ENCODE measurements around the gene ACER2.
"Not testable (repeated sequence)": the region's sequence is repeated elsewhere in the genome, so short reads cannot be mapped to it uniquely, and the experiment has no call there.

ACER2 gene

DNA sequence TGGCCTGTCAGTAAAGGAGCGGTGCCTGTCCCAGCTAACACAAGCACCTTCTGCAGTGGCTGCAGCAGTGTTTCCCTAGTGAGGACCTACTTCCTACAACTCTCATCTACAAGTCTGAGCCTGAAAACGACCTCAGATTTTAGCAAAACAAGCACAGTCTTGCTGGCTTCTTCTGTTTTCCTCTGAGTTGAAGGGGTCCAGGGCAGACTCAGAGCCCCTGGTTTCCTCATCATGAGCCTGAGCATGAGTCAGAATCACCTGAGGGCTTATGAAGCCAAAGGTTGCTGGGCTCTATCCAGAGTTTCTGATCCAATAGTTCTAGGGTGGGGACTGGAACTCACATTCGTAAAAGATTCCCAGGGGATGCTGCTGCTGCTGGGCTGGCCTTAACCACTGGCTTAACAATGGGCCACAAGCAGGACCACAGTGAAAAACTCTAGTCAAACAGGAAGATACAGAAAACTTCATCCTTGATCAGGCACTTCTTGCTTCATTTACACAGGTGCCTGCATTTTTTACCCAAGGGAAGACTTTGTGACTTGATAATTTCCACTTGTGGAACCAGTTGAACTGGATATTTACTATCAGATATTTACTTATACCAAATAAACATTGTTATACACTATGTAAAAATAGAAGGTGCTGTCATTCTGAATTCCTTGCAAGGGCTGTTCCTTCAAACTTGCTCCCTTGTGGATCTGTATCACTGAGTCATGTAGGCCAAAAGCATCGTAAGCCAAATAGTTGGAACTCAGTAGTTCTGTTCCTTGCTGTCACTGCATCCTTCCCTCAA is 4.3 kb upstream of the ACER2 start:
- in situ Hi-C loops (cut with MboI; ENCODE audit: low pct_unique_long_range_greater_than_20kb, low sequenced_read_pairs) = no loop called here
- DNase-seq = no peak

DNA sequence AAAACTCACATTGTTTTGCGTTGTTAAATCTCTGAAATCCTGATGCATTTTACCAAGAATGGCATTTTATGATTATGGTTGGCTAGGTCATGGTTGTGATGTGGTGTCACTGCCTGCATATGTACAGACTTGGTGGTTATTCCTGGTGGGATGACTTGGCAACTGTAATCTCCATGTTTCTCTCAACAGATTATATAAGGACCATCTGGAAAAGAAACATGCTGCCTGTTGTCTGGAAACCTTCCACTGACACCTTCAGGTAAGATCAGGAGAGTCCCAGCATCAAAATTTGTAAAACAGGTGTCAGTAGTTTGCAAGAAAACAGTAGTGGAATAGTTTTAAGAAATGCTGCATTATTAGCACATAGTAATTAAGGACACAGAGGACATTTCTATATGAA is 3.0 kb upstream of the ACER2 start:
- in situ Hi-C loops (cut with MboI; ENCODE audit: low pct_unique_long_range_greater_than_20kb, low sequenced_read_pairs) = no loop called here
- DNase-seq = no peak

DNA sequence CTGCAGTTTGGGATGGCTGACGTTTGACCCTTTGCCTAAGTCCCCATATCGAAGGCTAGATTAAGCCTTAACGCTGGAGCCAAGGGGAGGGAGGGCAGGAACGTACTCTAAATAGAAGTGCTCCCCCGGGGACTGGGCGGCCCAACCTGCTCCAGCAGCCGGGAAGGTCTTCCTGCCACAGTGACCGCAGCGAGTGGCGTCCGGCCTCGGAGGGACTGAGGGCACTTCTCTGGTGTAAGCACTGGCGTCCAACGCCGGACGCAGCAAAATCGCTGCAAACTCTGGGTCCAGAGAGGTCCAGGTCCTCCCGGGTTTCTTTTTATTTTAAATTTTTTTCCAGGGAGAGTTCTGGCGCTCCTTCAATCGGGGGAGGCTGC is 505 bp upstream of the ACER2 start:
- DNase-seq = no peak
- in situ Hi-C loops (cut with MboI; ENCODE audit: low pct_unique_long_range_greater_than_20kb, low sequenced_read_pairs) = no loop called here

GRCh38 chr9:19409401-19410194 is 789 bp downstream of the ACER2 start:
- peak; percentile 57 for DNase-seq
- in situ Hi-C loops (cut with MboI; ENCODE audit: low pct_unique_long_range_greater_than_20kb, low sequenced_read_pairs) = no loop called here

DNA sequence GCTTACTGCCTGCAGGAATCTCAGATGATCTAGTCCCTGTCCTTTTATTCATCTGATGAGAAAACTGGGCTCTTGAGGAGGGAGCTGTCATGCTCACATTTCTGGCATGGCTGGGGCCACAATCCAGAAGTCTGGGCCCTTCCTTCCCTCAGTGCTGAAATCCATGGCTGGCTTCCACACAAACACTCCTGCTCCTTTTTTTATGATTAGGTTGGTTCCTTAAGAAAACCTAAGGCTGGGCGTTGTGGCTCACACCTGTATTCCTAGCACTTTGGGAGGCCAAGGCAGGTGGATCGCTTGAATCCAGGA is 1.3 kb downstream of the ACER2 start:
- in situ Hi-C loops (cut with MboI; ENCODE audit: low pct_unique_long_range_greater_than_20kb, low sequenced_read_pairs) = no loop called here
- DNase-seq = no peak

GRCh38 chr9:19410594-19410993 is 1.8 kb downstream of the ACER2 start:
- no peak for DNase-seq
- in situ Hi-C loops (cut with MboI; ENCODE audit: low pct_unique_long_range_greater_than_20kb, low sequenced_read_pairs) = no loop called here

- no peak for DNase-seq
- in situ Hi-C loops (cut with MboI; ENCODE audit: low pct_unique_long_range_greater_than_20kb, low sequenced_read_pairs) = no loop called here
Observed at GRCh38 chr9:19411316-19411715, 2.5 kb downstream of the ACER2 start.

DNA sequence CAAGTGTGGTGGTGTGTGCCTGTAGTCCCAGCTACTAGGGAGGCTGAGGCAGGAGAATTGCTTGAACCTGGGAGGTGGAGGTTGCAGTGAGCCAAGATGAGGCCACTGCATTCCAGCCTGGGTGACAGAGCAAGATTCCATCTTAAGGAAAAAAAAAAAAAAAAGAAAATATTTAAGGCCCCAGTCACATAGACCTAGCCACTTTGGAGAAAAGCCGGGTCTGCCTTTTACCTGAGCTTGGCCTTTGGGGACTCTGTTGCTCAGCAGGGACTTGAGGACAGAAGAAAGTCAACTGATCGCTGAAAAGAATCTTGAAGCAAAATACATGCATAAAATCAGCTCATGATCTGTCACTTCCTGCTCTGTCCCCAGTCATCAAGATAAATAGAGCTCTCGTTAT is 4.6 kb downstream of the ACER2 start:
- in situ Hi-C loops (cut with MboI; ENCODE audit: low pct_unique_long_range_greater_than_20kb, low sequenced_read_pairs); DNase-seq: not testable (repeated sequence)

GRCh38 chr9:19416143-19416542 is 7.3 kb downstream of the ACER2 start:
- DNase-seq = no peak
- in situ Hi-C loops (cut with MboI; ENCODE audit: low pct_unique_long_range_greater_than_20kb, low sequenced_read_pairs) = no loop called here

GRCh38 chr9:19420877-19421276 is 12.1 kb downstream of the ACER2 start:
- in situ Hi-C loops (cut with MboI; ENCODE audit: low pct_unique_long_range_greater_than_20kb, low sequenced_read_pairs) = no loop called here
- DNase-seq = no peak

DNA sequence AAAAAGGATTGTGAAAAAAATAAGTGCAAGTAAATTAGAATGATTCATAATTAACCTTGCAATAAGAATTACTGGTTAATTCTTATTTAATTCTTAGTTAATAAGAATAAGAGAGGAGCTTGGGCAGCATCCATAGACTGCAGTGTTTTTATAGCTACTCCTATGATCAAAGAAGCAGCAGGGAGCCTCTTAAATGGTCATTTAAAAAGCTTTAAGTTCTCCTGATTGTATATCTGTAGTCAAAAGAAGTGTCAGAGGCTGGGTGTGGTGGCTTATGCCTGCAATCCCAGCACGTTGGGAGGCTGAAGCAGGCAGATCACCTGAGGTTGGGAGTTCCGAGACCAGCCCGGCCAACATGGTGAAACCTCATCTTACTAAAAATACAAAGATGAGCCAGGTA is 14.4 kb downstream of the ACER2 start:
- in situ Hi-C loops (cut with MboI; ENCODE audit: low pct_unique_long_range_greater_than_20kb, low sequenced_read_pairs) = no loop called here
- no peak for DNase-seq

DNA sequence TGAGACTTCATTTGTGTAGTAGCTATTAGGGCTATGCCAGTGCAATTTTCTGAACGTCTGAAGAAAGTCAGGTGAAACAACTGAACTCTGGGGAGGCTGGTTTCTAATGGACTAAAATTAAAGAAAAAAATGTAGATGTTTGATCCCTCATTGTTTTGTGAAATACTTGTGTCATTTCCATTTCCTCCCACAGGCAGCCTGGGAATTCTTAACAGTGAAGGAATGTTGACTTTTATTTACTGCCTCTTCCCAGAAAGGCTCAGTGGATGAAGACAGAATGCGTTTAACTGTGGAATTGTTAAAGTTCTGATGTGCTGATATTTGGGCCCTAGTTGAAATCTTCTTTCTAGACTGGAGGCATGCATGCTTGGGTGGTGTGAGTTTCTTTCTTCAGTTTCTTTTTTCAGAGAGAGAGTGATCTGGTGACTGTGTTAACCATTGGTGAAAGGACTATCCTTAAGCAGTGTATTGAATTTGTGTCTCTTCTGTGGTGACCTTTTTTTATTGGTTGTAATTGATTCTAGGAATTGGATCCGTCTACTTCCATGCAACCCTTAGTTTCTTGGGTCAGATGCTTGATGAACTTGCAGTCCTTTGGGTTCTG is 15.5 kb downstream of the ACER2 start:
- DNase-seq = no peak
- in situ Hi-C loops (cut with MboI; ENCODE audit: low pct_unique_long_range_greater_than_20kb, low sequenced_read_pairs) = no loop called here

DNA sequence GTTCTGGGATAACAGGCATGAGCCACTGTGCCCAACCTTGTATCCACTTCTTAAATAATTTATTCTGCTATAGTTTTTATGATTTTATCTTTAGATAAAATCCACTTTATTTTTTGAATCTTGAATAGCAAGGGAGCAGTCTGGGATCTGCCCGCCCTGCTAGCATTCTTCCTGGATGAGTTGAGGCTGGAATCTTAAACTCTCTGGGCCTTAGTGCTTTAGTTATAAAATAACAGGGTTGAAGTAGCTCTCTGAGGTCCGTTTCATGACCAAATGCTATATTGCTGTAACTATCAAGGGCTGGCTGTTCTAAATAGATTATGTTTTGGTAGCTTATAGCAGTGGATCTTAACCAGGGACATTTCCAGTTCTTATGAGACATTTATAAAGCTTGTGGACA is 20.8 kb downstream of the ACER2 start:
- in situ Hi-C loops (cut with MboI; ENCODE audit: low pct_unique_long_range_greater_than_20kb, low sequenced_read_pairs) = no loop called here
- DNase-seq = no peak

- in situ Hi-C loops (cut with MboI; ENCODE audit: low pct_unique_long_range_greater_than_20kb, low sequenced_read_pairs) = no loop called here
- DNase-seq = no peak
Observed at GRCh38 chr9:19430201-19430760, 21.5 kb downstream of the ACER2 start.

- in situ Hi-C loops (cut with MboI; ENCODE audit: low pct_unique_long_range_greater_than_20kb, low sequenced_read_pairs) = no loop called here
- DNase-seq = no peak
Observed at GRCh38 chr9:19431361-19432171, 22.8 kb downstream of the ACER2 start.

DNA sequence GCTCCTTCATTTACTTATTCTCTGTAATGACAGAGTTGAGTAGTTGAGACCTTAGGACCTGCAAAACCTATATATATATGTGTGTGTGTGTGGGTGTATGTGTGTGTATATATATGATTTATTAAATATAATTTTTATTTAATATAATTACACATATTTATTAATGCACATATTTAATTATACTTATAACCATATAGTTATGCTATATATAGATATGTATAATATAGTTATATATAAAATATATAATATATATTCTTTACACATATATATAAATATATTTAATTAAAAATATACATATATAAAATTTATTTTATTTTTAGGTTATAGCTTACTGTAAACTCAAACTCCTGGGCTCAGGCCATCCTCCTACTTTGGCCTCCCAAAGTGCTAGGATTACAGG is 23.7 kb downstream of the ACER2 start:
- in situ Hi-C loops (cut with MboI; ENCODE audit: low pct_unique_long_range_greater_than_20kb, low sequenced_read_pairs) = no loop called here
- no peak for DNase-seq

DNA sequence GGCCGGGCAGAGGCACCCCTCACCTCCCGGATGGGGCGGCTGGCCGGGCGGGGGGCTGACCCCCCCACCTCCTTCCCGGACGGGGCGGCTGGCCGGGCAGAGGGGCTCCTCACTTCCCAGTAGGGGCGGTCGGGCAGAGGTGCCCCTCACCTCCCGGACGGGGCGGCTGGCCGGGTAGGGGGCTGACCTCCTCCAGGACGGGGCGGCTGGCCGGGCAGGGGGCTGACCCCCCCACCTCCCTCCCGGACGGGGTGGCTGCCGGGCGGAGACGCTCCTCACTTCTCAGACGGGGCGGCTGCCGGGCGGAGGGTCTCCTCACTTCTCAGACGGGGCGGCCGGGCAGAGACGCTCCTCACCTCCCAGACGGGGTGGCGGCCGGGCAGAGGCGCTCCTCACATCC is 24.9 kb downstream of the ACER2 start:
- in situ Hi-C loops (cut with MboI; ENCODE audit: low pct_unique_long_range_greater_than_20kb, low sequenced_read_pairs); DNase-seq: not testable (repeated sequence)

DNA sequence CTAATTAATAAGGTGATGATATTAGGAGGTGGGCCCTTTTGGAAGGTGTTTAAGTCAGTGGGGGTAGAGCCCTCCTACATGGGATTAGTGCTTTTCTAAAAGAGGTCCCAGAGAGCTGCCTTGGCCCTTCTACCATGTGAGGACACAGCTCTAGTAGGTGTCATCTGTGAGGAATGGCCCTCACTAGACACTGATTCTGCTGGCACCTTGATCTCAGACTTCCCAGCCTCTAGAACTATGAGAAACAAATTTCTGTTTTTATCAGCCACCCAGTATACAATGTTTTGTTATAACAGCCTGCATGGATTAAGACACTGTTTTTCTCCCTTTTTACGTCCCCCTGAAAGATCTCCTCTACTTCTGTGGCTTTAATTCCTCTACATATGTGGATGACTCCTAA is 31.6 kb downstream of the ACER2 start:
- no peak for DNase-seq
- in situ Hi-C loops (cut with MboI; ENCODE audit: low pct_unique_long_range_greater_than_20kb, low sequenced_read_pairs) = no loop called here

DNA sequence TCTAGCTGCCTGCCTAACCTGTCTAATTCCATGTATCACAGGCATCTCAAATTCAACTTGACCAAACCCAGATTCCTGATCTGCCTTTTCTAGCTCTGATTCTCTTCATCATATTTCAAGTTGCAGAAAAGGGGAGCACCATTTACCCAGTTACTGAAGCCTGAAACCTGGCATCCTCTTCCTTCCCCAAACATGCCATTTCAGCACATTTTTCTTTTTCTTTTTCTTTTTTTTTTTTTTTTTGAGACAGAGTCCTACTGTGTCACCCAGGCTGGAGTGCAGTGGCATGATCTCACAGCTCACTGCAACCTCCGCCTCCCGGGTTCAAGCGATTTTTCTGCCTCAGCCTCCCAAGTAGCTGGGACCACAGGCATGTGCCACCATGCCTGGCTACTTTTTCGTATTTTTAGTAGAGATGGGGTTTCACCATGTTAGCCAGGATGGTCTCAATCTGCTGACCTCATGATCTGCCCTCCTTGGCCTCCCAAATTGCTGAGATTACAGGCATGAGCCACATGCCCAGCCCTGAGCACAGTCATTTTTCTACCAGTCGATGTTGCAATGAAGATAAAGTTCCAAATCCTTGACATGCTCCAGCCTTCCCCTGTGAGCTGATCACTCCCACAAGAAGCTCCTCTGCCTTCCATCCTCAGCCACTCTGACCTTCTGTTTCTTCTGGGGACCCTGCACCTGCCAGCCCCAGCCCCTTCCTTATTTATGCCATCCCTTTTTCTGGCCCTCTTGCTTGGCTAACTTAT is 32.2 kb downstream of the ACER2 start:
- no peak for DNase-seq
- in situ Hi-C loops (cut with MboI; ENCODE audit: low pct_unique_long_range_greater_than_20kb, low sequenced_read_pairs) = no loop called here

Data from KBM-7 (cell line).